ENCODE results near the gene GJA3.

DNA sequence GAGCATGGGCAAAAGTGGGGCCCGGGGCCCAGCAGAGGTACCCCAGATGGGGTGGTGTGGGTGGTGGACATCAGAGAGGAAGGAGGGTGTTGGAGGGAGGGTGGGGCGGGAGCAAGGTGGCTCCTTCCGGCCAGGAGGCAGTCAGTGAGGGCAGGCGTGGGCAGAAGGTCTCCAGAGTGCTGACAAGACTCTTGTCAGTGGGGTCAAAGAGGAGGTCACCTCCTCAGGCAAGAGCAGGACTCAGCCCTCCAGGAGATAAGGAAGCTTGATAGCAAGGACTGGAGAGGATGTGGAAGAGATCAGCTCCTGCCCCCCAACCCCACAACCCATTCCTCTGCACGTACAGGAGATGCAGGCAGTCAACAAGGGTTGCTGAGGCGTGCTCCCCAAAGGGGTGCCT is 9.8 kb downstream of the GJA3 start:
- TF ChIP-seq POLR2AphosphoS5 (IDR thresholded peaks at IDR 0.05) (no peak), POLR2A (IDR thresholded peaks at IDR 0.05) (no peak)
- TF ChIP-seq, protein P1, sequence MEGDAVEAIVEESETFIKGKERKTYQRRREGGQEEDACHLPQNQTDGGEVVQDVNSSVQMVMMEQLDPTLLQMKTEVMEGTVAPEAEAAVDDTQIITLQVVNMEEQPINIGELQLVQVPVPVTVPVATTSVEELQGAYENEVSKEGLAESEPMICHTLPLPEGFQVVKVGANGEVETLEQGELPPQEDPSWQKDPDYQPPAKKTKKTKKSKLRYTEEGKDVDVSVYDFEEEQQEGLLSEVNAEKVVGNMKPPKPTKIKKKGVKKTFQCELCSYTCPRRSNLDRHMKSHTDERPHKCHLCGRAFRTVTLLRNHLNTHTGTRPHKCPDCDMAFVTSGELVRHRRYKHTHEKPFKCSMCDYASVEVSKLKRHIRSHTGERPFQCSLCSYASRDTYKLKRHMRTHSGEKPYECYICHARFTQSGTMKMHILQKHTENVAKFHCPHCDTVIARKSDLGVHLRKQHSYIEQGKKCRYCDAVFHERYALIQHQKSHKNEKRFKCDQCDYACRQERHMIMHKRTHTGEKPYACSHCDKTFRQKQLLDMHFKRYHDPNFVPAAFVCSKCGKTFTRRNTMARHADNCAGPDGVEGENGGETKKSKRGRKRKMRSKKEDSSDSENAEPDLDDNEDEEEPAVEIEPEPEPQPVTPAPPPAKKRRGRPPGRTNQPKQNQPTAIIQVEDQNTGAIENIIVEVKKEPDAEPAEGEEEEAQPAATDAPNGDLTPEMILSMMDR (IDR thresholded peaks at IDR 0.05), result no peak
